ENCODE data around the gene KIF5B. TPM values are rescaled to one million over a fixed set of nuclear protein-coding genes. Genes with fewer than 3 reads are reported as not detected.
"Not testable (repeated sequence)": the region's sequence is repeated elsewhere in the genome, so short reads cannot be mapped to it uniquely, and the experiment has no call there.

The KIF5B gene
- total and polyA plus RNA-seq, 9 of the 15 experiments (the other 6 are each of a cell fraction or from before 2014, with no cell fraction given): 24.4 to 94.4 (median 68.9) TPM

DNA sequence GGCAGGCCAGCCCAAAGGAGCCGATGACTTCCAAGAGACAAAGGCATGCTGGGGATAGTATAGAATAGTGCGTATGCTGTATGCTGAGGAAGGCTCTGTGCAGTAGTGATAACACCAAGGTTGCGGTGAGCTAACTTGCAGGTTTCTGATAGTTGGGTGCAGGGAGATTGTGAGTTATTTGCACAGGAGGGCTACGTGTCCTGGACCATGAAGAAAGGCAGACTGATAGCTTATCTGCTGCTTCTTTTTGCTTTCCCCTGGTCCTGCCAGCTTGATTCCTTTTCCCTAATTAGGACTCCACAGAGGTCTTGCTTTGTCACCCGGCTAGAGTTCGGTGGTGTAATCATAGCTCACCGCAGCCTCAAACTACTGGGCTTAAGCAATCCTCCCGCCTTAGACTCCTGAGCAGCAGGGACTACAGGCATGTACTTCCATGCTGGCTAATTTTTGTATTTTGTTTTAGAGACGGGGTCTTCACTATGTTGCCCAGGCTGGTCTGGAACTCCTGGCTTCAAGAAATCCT is 83.6 kb downstream of the KIF5B start (continued):
- TF ChIP-seq ZNF197 (CRISPR knock-in tag; IDR thresholded peaks at IDR 0.05; ENCODE audit: low read depth): 0 out of 2 replicates have a peak, but pooled peaks have one; percentile 34
- no peak for TF ChIP-seq NCOA6 (IDR thresholded peaks at IDR 0.05)
- peak; percentile 98 for TF ChIP-seq CXXC5 (CRISPR knock-in tag; IDR thresholded peaks at IDR 0.05)

DNA sequence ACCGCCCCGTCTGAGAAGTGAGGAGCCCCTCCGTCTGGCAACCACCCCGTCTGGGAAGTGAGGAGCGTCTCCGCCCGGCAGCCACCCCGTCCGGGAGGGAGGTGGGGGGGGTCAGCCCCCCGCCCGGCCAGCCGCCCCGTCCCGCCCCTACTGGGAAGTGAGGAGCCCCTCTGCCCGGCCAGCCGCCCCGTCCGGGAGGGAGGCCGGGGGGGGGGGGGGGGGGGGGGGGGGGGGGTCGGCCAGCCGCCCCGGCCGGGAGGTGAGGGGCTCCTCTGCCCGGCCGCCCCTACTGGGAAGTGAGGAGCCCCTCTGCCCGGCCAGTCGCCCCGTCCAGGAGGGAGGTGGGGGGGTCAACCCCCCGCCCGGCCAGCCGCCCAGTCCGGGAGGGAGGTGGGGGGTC is 86.4 kb downstream of the KIF5B start:
- H3K27ac ChIP-seq (ENCODE audit: extremely low read depth, low read depth, low read length); ATAC-seq; H3K27me3 ChIP-seq (ENCODE audit: control insufficient read depth in 2 of 2, insufficient read depth in 2 of 2, low read length in 2 of 2); DNase-seq (ENCODE audit: extremely low read depth in 1 of 4, low spot score in 3 of 4); H3K36me3 ChIP-seq (ENCODE audit: control insufficient read depth, insufficient read depth, low read length); FAIRE-seq; H3K9ac ChIP-seq (ENCODE audit: insufficient read depth in 1 of 2, low read depth in 2 of 2, low read length in 2 of 2); H2AFZ ChIP-seq (ENCODE audit: low read depth, low read length); in situ Hi-C loops (cut with MboI); H3K4me2 ChIP-seq (ENCODE audit: insufficient read depth, low read length); CTCF ChIA-PET (ENCODE audit: low intra/inter-chr PET ratio); H3K9me1 ChIP-seq (ENCODE audit: control insufficient read depth, insufficient read depth, low read length); intact Hi-C loops (cut with micrococcal nuclease); POLR2A ChIA-PET; H3K9me3 ChIP-seq (replicated peaks; ENCODE audit: control insufficient read depth, insufficient read depth, low read depth, low read length); H3K4me3 ChIP-seq; H4K20me1 ChIP-seq (replicated peaks; ENCODE audit: control insufficient read depth, insufficient read depth, low read length); BruUV-seq (replicated peaks); H3K79me2 ChIP-seq (ENCODE audit: control insufficient read depth, insufficient read depth, low read length): not testable (repeated sequence)
- H3K4me1 ChIP-seq (replicated peaks in 1 of 2; ENCODE audit: control insufficient read depth in 2 of 2, insufficient read depth in 2 of 2, low read length in 2 of 2): peaks cover 21 to 28% of the 10 kb centered on the region in 2 experiments
- WGBS (ENCODE audit: insufficient coverage, low coverage, missing lambda C conversion rate): no CpG with 5 or more reads among the region's 32 CpGs

DNA sequence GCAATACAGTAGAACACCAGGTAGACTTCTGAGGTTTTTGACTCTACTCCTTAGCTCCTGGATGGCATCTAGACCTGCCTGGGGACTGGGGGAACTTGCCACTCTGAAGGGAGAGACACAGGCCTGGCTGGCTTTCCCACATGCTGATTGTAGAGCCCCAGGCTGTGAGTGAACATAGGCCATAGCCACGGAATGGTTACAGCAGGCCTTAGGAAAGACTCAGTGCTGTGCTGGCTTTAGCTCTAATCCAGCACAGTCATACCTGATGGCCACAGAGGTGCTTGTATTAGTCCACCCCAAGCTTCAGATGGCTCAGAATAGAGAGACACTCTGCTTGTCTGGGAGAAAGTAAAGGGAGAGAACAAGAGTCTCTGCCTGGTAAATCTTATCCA is 92.6 kb downstream of the KIF5B start:
- H3K9me1 ChIP-seq (ENCODE audit: control insufficient read depth, insufficient read depth, low read length): no peaks in the 10 kb centered on the region
- ChIA-PET POLR2A (interaction anchor here (0.7 to 2.5 kb wide), 3 partner anchors 9 to 12 kb away, joined by 4 to 12 read pairs (median 6); no protein-coding TSS in a partner anchor), CTCF (ENCODE audit: low intra/inter-chr PET ratio) (no interaction called here)
- H3K4me3 ChIP-seq: no peak overlapping the region
- TF ChIP-seq NFIX (CRISPR knock-in tag; IDR thresholded peaks at IDR 0.05; ENCODE audit: low read depth) (no peak), KLF16 (IDR thresholded peaks at IDR 0.05) (no peak), NFE2 (IDR thresholded peaks at IDR 0.05; ENCODE audit: low read depth) (0 out of 2 replicates have a peak, but pooled peaks have one; percentile 16)
- TF ChIP-seq, protein P1, sequence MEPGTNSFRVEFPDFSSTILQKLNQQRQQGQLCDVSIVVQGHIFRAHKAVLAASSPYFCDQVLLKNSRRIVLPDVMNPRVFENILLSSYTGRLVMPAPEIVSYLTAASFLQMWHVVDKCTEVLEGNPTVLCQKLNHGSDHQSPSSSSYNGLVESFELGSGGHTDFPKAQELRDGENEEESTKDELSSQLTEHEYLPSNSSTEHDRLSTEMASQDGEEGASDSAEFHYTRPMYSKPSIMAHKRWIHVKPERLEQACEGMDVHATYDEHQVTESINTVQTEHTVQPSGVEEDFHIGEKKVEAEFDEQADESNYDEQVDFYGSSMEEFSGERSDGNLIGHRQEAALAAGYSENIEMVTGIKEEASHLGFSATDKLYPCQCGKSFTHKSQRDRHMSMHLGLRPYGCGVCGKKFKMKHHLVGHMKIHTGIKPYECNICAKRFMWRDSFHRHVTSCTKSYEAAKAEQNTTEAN (CRISPR knock-in tag; IDR thresholded peaks at IDR 0.05): no peak
- H4K20me1 ChIP-seq (replicated peaks; ENCODE audit: control insufficient read depth, insufficient read depth, low read length): no peaks in the 10 kb centered on the region
- H2AFZ ChIP-seq (ENCODE audit: low read depth, low read length): peak overlapping the region; percentile 37
- no peak overlapping the region for H3K9ac ChIP-seq (ENCODE audit: insufficient read depth in 1 of 2, low read depth in 2 of 2, low read length in 2 of 2)
- 0% methylated on average over 1 of the region's 1 CpG for WGBS (ENCODE audit: insufficient coverage, low coverage, missing lambda C conversion rate)
- no TSS peak for BruUV-seq (replicated peaks)
- H3K4me1 ChIP-seq (replicated peaks in 1 of 2; ENCODE audit: control insufficient read depth in 2 of 2, insufficient read depth in 2 of 2, low read length in 2 of 2): peaks cover 5 to 33% of the 10 kb centered on the region in 2 experiments; a peak in 4 of 5 replicates
- H3K36me3 ChIP-seq (ENCODE audit: control insufficient read depth, insufficient read depth, low read length): no peaks in the 10 kb centered on the region
- peak; percentile 79 for ATAC-seq
- H3K27ac ChIP-seq (ENCODE audit: extremely low read depth, low read depth, low read length): no peak overlapping the region; the same call in 2 of the 3 replicates
- H3K27me3 ChIP-seq (ENCODE audit: control insufficient read depth in 2 of 2, insufficient read depth in 2 of 2, low read length in 2 of 2): no peaks in the 10 kb centered on the region
- FAIRE-seq: peak; percentile 23
- no peaks in the 10 kb centered on the region for H3K79me2 ChIP-seq (ENCODE audit: control insufficient read depth, insufficient read depth, low read length)
- intact Hi-C loops (cut with micrococcal nuclease) (no loop called here), in situ Hi-C loops (cut with MboI) (no loop called here)
- no peaks in the 10 kb centered on the region for H3K9me3 ChIP-seq (replicated peaks; ENCODE audit: control insufficient read depth, insufficient read depth, low read depth, low read length)
- DNase-seq (ENCODE audit: extremely low read depth in 1 of 4, low spot score in 3 of 4): no peak
- H3K4me2 ChIP-seq (ENCODE audit: insufficient read depth, low read length): no peak overlapping the region

Measured in K562 (cell line).